ENCODE measurements around the gene TBXAS1. TPM values are rescaled to one million over a fixed set of nuclear protein-coding genes. Genes with fewer than 3 reads are reported as not detected.

TBXAS1 gene
- total RNA-seq, 2 experiments from 2014 or later: 0.86 TPM; not detected in 1

DNA sequence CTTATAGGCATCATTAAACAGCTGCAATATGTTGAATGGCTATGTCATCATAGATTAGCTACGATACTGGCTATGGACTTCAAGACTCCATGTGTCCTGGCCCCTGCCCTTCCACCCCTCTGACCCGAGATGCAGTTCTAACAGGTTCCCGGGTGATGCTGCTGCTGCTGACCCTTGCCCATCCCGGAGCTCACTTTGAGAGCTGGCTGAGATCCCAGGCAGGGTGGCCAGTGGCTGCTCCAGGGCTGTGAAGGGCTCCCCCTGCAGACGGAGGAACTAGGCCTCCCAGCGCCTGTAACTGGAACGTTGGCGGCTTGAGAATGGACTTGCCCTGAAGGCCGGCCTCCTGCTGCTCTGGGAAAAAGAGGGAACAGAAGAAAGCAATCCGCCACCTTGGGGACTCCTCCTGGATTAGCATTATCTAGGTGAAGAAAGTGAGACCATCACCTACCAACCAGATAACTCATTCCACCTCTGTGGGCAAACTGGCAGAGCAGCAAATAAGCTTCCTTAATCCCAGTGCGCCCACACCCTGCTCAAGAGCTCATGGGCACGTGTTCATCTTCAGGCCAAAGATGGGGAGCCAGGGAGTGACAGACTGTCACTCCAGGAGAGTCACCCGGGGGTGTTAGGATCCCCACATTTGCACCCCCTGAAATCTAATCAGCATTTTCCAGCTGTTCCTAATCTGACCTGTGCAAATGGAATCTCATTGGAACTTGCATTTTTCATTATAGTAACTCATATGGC is 176.9 kb downstream of the TBXAS1 start:
- no peaks in the 10 kb centered on the region for H3K79me2 ChIP-seq (ENCODE audit: insufficient read depth, low read depth, low read length)
- no peak overlapping the region for H3K4me3 ChIP-seq (ENCODE audit: low read depth, low read length, poor library complexity, severe bottlenecking)
- no peaks in the 10 kb centered on the region for H4K20me1 ChIP-seq (ENCODE audit: insufficient read depth, low read length)
- no TSS peak for BruUV-seq (replicated peaks)
- no peak overlapping the region for H2AFZ ChIP-seq (ENCODE audit: low read length)
- H3K27ac ChIP-seq (ENCODE audit: low read depth, low read length, poor library complexity, severe bottlenecking): no peak overlapping the region
- CTCF ChIA-PET (ENCODE audit: unreplicated experiment): interaction anchor here (0.6 to 1.6 kb wide), 5 partner anchors 11 to 425 kb away, joined by 3 to 7 read pairs (median 3); no protein-coding TSS in a partner anchor
- DNase-seq (ENCODE audit: low spot score): no peak
- POLR2A ChIA-PET: interaction anchor here (1.0 kb wide), 1 partner anchor 359 kb away, joined by 3 read pairs; no protein-coding TSS in a partner anchor
- no peaks in the 10 kb centered on the region for H3K9me2 ChIP-seq (ENCODE audit: insufficient read depth, low read length)
- TF ChIP-seq EZH2phosphoT487 (IDR thresholded peaks at IDR 0.05; ENCODE audit: borderline replicate concordance, low read depth, low read length): no peak
- TF ChIP-seq, protein P1, sequence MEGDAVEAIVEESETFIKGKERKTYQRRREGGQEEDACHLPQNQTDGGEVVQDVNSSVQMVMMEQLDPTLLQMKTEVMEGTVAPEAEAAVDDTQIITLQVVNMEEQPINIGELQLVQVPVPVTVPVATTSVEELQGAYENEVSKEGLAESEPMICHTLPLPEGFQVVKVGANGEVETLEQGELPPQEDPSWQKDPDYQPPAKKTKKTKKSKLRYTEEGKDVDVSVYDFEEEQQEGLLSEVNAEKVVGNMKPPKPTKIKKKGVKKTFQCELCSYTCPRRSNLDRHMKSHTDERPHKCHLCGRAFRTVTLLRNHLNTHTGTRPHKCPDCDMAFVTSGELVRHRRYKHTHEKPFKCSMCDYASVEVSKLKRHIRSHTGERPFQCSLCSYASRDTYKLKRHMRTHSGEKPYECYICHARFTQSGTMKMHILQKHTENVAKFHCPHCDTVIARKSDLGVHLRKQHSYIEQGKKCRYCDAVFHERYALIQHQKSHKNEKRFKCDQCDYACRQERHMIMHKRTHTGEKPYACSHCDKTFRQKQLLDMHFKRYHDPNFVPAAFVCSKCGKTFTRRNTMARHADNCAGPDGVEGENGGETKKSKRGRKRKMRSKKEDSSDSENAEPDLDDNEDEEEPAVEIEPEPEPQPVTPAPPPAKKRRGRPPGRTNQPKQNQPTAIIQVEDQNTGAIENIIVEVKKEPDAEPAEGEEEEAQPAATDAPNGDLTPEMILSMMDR (conservative IDR thresholded peaks at IDR 0.05; ENCODE audit: low read length): peak; percentile 62
- no peaks in the 10 kb centered on the region for H3K36me3 ChIP-seq (ENCODE audit: insufficient read depth, low read length)
- no peak overlapping the region for H3K4me2 ChIP-seq (ENCODE audit: low read length)
- no peaks in the 10 kb centered on the region for H3K4me1 ChIP-seq (ENCODE audit: insufficient read depth, low read length, poor library complexity, severe bottlenecking)
- H3K9me3 ChIP-seq (ENCODE audit: low read length): no peaks in the 10 kb centered on the region
- intact Hi-C loops (cut with micrococcal nuclease; ENCODE audit: unreplicated experiment): loop anchor here (2.0 kb wide), 1 partner anchor 505 kb away; no protein-coding TSS in a partner anchor

- no peak for DNase-seq (ENCODE audit: low spot score)
- Histone ChIP-seq H3K27ac (ENCODE audit: low read depth, low read length, poor library complexity, severe bottlenecking) (no peak overlapping the region), H3K79me2 (ENCODE audit: insufficient read depth, low read depth, low read length) (no peaks in the 10 kb centered on the region), H3K4me1 (ENCODE audit: insufficient read depth, low read length, poor library complexity, severe bottlenecking) (no peaks in the 10 kb centered on the region), H3K36me3 (ENCODE audit: insufficient read depth, low read length) (no peaks in the 10 kb centered on the region), H4K20me1 (ENCODE audit: insufficient read depth, low read length) (no peaks in the 10 kb centered on the region), H2AFZ (ENCODE audit: low read length) (no peak overlapping the region), H3K4me2 (ENCODE audit: low read length) (no peak overlapping the region), H3K9me2 (ENCODE audit: insufficient read depth, low read length) (no peaks in the 10 kb centered on the region), H3K4me3 (ENCODE audit: low read depth, low read length, poor library complexity, severe bottlenecking) (no peak overlapping the region), H3K9me3 (ENCODE audit: low read length) (no peaks in the 10 kb centered on the region)
- POLR2A ChIA-PET: interaction anchor here (1.0 kb wide), 1 partner anchor 359 kb away, joined by 3 read pairs; no protein-coding TSS in a partner anchor
- intact Hi-C loops (cut with micrococcal nuclease; ENCODE audit: unreplicated experiment): no loop called here
- BruUV-seq (replicated peaks): no TSS peak
- TF ChIP-seq EZH2phosphoT487 (IDR thresholded peaks at IDR 0.05; ENCODE audit: borderline replicate concordance, low read depth, low read length): no peak
- TF ChIP-seq, protein P1 (conservative IDR thresholded peaks at IDR 0.05; ENCODE audit: low read length): no peak
- CTCF ChIA-PET (ENCODE audit: unreplicated experiment): interaction anchor here (0.6 to 1.6 kb wide), 2 partner anchors 360 to 425 kb away, joined by 3 to 7 read pairs; no protein-coding TSS in a partner anchor
Observed at GRCh38 chr7:140006600-140006999, 177.5 kb downstream of the TBXAS1 start.
